H1 (cell line): ENCODE measurements around the gene SFT2D1. TPM values are rescaled to one million over a fixed set of nuclear protein-coding genes. Genes with fewer than 3 reads are reported as not detected.

Experiments used
- CTCF ChIA-PET: fragments of 300-600 bp; sonication (Branson Sonifier 250); formaldehyde crosslinking; loops from one replicate; lab custom pipeline; 2021; ENCODE audit not compliant: partially characterized antibody; lab: Charles Lee
- POLR2A ChIA-PET: fragments of 300-600 bp; sonication (Branson Sonifier 250); formaldehyde crosslinking; loops from one replicate; lab custom pipeline; 2021; ENCODE audit warnings: inconsistent platforms; ENCODE audit not compliant: partially characterized antibody; lab: Charles Lee
- DNase-seq, 2 experiments: peaks; one replicate each; pipeline versions ENCODE4 v3.0.0 to v3.0.0-alpha.2; 2010 to 2022; ENCODE audit warnings: low spot score in 2 of 2, low read depth in 1 of 2, mixed read lengths in 1 of 2
- FAIRE-seq: peaks from 2 replicates; lab custom pipeline; 2011; peaks lifted over from hg19 to GRCh38; lab: Jason Lieb, UNC
- H2AFZ ChIP-seq: 2 replicates; pipeline ENCODE4 v1.8.1; 2012; ENCODE audit warnings: low read length, inconsistent platforms
- H2AK5ac ChIP-seq: 2 replicates; pipeline ENCODE4 v1.6.1; 2013; ENCODE audit warnings: low read depth, low read length
- H2BK120ac ChIP-seq: replicated peaks from 2 replicates; pipeline ENCODE3; 2013; ENCODE audit warnings: low read depth, low read length, inconsistent platforms
- H2BK12ac ChIP-seq: 2 replicates; pipeline ENCODE4 v1.6.1; 2013; ENCODE audit warnings: low read depth, low read length
- H2BK15ac ChIP-seq: 2 replicates; pipeline ENCODE4 v1.6.1; 2013; ENCODE audit warnings: low read length
- H2BK20ac ChIP-seq: 2 replicates; pipeline ENCODE4 v1.6.1; 2013; ENCODE audit warnings: low read length
- H2BK5ac ChIP-seq: 2 replicates; pipeline ENCODE4 v1.6.1; 2013; ENCODE audit warnings: low read depth, low read length
- H3K14ac ChIP-seq: 2 replicates; pipeline ENCODE4 v1.6.1; 2013; ENCODE audit warnings: inconsistent platforms; ENCODE audit not compliant: insufficient read length
- H3K18ac ChIP-seq: 2 replicates; pipeline ENCODE4 v1.6.1; 2013; ENCODE audit warnings: low read length; ENCODE audit errors: extremely low read depth
- H3K23ac ChIP-seq: 2 replicates; pipeline ENCODE4 v1.6.1; 2013; ENCODE audit warnings: inconsistent platforms; ENCODE audit not compliant: insufficient read length
- H3K23me2 ChIP-seq: 2 replicates; pipeline ENCODE4 v1.6.1; 2013; ENCODE audit warnings: low read depth, low read length
- H3K27ac ChIP-seq: 2 replicates; pipeline ENCODE4 v1.6.1; 2011; ENCODE audit warnings: low read depth, low read length, inconsistent platforms
- H3K27me3 ChIP-seq, 4 experiments: replicated peaks in 1 of 4; 1 replicate in 1 of 4; 2 replicates in 3 of 4; pipeline versions ENCODE4 v1.6.1 to v1.8.1; 2011 to 2013; ENCODE audit warnings: low read length in 3 of 4, mild to moderate bottlenecking in 3 of 4, inconsistent platforms in 2 of 4, mixed read lengths in 2 of 4, moderate library complexity in 1 of 4; ENCODE audit not compliant: control insufficient read depth in 3 of 4, insufficient read depth in 3 of 4; ENCODE audit errors: extremely low read depth in 1 of 4
- H3K36me3 ChIP-seq, 4 experiments: 2 replicates each; pipeline versions ENCODE4 v1.6.1 to v1.8.1; 2011 to 2013; ENCODE audit warnings: mild to moderate bottlenecking in 4 of 4, low read length in 3 of 4, moderate library complexity in 2 of 4, control low read depth in 1 of 4, inconsistent platforms in 1 of 4; ENCODE audit not compliant: insufficient read depth in 4 of 4, control insufficient read depth in 2 of 4
- H3K4ac ChIP-seq: replicated peaks from 2 replicates; pipeline ENCODE3; 2013; ENCODE audit warnings: low read length, low read depth, mixed read lengths, inconsistent platforms; ENCODE audit not compliant: insufficient read length
- H3K4me1 ChIP-seq, 4 experiments: replicated peaks in 1 of 4; 1 replicate in 1 of 4; 2 replicates in 3 of 4; pipeline versions ENCODE4 v1.6.1 to v1.8.1; 2011 to 2013; ENCODE audit warnings: low read length in 3 of 4, inconsistent platforms in 2 of 4, mixed read lengths in 1 of 4; ENCODE audit not compliant: insufficient read depth in 4 of 4, control insufficient read depth in 3 of 4
- H3K4me2 ChIP-seq, 2 experiments: 2 replicates each; pipeline versions ENCODE4 v1.6.1 to v1.8.1; 2011 to 2013; ENCODE audit warnings: low read depth in 2 of 2, low read length in 2 of 2, control low read depth in 1 of 2, inconsistent platforms in 1 of 2, mild to moderate bottlenecking in 1 of 2; ENCODE audit not compliant: insufficient read depth in 1 of 2
- H3K4me3 ChIP-seq, 4 experiments: fragments of 200-600, 300-600 bp in 1 of 4; sonication (generic), shearing (Covaris generic), sonication (Bioruptor Twin) in 1 of 4; 2 replicates each; pipeline versions ENCODE4 v1.5.1 to v1.8.1; 2011 to 2016; ENCODE audit warnings: low read length in 4 of 4, low read depth in 3 of 4, control low read depth in 2 of 4, inconsistent platforms in 2 of 4, mild to moderate bottlenecking in 2 of 4, mixed read lengths in 1 of 4, moderate library complexity in 1 of 4; ENCODE audit not compliant: insufficient read depth in 2 of 4; ENCODE audit errors: extremely low read depth in 1 of 4
- H3K56ac ChIP-seq: replicated peaks from 2 replicates; pipeline ENCODE3; 2013; ENCODE audit warnings: low read depth, mild to moderate bottlenecking, mixed read lengths, low read length, inconsistent platforms; ENCODE audit not compliant: insufficient read length
- H3K79me1 ChIP-seq: 2 replicates; pipeline ENCODE4 v1.6.1; 2013; ENCODE audit warnings: low read depth, low read length, control low read depth
- H3K79me2 ChIP-seq, 2 experiments: 2 replicates each; pipeline versions ENCODE4 v1.6.1 to v1.8.1; 2012 to 2013; ENCODE audit warnings: low read length in 2 of 2, mild to moderate bottlenecking in 2 of 2, inconsistent platforms in 1 of 2; ENCODE audit not compliant: insufficient read depth in 2 of 2, control insufficient read depth in 1 of 2
- H3K9ac ChIP-seq, 4 experiments: replicated peaks in 1 of 4; 1 replicate in 1 of 4; 2 replicates in 3 of 4; pipeline versions ENCODE4 v1.6.1 to v1.8.1; 2011 to 2013; ENCODE audit warnings: low read depth in 3 of 4, low read length in 3 of 4, control low read depth in 2 of 4, mild to moderate bottlenecking in 2 of 4, moderate library complexity in 2 of 4, inconsistent platforms in 1 of 4; ENCODE audit errors: extremely low read depth in 1 of 4
- H3K9me3 ChIP-seq, 2 experiments: 2 replicates each; pipeline versions ENCODE4 v1.6.1 to v1.8.1; 2012 to 2013; ENCODE audit warnings: mild to moderate bottlenecking in 2 of 2, moderate library complexity in 2 of 2, control low read depth in 1 of 2, inconsistent platforms in 1 of 2, low read depth in 1 of 2, low read length in 1 of 2, mixed read lengths in 1 of 2; ENCODE audit not compliant: insufficient read depth in 2 of 2
- H4K20me1 ChIP-seq, 2 experiments: replicated peaks in 1 of 2; 2 replicates each; pipeline versions ENCODE3 to v1.8.1; 2011 to 2013; ENCODE audit warnings: inconsistent platforms in 2 of 2, low read length in 2 of 2, mild to moderate bottlenecking in 1 of 2; ENCODE audit not compliant: insufficient read depth in 2 of 2, control insufficient read depth in 1 of 2
- H4K5ac ChIP-seq: 2 replicates; pipeline ENCODE4 v1.6.1; 2013; ENCODE audit warnings: low read length, low read depth, mixed read lengths, inconsistent platforms; ENCODE audit not compliant: insufficient read length
- H4K8ac ChIP-seq: 2 replicates; pipeline ENCODE4 v1.8.0; 2013; ENCODE audit warnings: mild to moderate bottlenecking, moderate library complexity, low read length, inconsistent platforms; ENCODE audit not compliant: insufficient read depth; ENCODE audit errors: extremely low read depth
- H4K91ac ChIP-seq: replicated peaks from 2 replicates; pipeline ENCODE3; 2013; ENCODE audit warnings: low read length, mixed read lengths, inconsistent platforms; ENCODE audit not compliant: insufficient read length
- CHD1 ChIP-seq: IDR thresholded peaks from 2 replicates; pipeline ENCODE4 v1.6.1; 2012; ENCODE audit warnings: low read depth, low read length, improper control_type of control experiment
- KDM5A ChIP-seq: fragments of 200-600 bp; IDR thresholded peaks from 2 replicates; pipeline ENCODE4 v1.7.1; 2012; ENCODE audit warnings: mild to moderate bottlenecking, low read length, inconsistent platforms, mixed read lengths
- POLR2AphosphoS5 ChIP-seq: IDR thresholded peaks from 2 replicates; pipeline ENCODE4 v1.6.1; 2011; ENCODE audit warnings: low read depth, low read length
- SIRT6 ChIP-seq: IDR thresholded peaks from one replicate; pipeline ENCODE4 v1.7.1; 2012; ENCODE audit warnings: low read length, inconsistent platforms
- TAF1 ChIP-seq: IDR thresholded peaks from 2 replicates; pipeline ENCODE4 v1.6.1; 2011; ENCODE audit warnings: mild to moderate bottlenecking, low read depth, low read length
- WGBS, 2 experiments: shearing (Covaris generic) in 1 of 2; methylation state at CpG; one replicate each; pipeline versions ENCODE4 v1.1.6 to v1.1.7; 2013 to 2015; ENCODE audit warnings: low lambda C conversion rate in 2 of 2, mixed read lengths in 2 of 2, inconsistent platforms in 1 of 2, low coverage in 1 of 2, missing lambda C conversion rate in 1 of 2; ENCODE audit not compliant: insufficient replicate concordance in 2 of 2, insufficient coverage in 1 of 2, insufficient read length in 1 of 2; ENCODE audit errors: extremely low coverage in 1 of 2, missing lambda C conversion rate in 1 of 2; 5-methylcytosine and 5-hydroxymethylcytosine counted together
- polyA plus RNA-seq, 7 experiments: library from polyadenylated mRNA; depleted of rRNA in 3 of 7; stranded (reverse) in 5 of 7; unstranded in 2 of 7; fragments of >200 nt in 5 of 7; fragments of 200-250 nt in 2 of 7; gene quantifications; 1 replicate in 5 of 7; 2 replicates in 1 of 7; 4 replicates in 1 of 7; pipeline versions ENCODE4 v1.2.1 to v1.2.3, GENCODE V29; 2011 to 2013; ENCODE audit warnings: missing spikeins in 2 of 7, mixed read lengths in 2 of 7
- total RNA-seq: library from RNA; stranded (reverse); fragmentation: NEBNext Ultra II Directional; extraction: Animal tissue kit (Norgen Biotek cat#: 25700); gene quantifications from 2 replicates; pipeline ENCODE4 v1.2.1, GENCODE V29; 2021

The SFT2D1 gene
- total and polyA plus RNA-seq, 2 of the 8 experiments (the other 6 are each of a cell fraction or from before 2014, with no cell fraction given) = 52.3 to 76.1 TPM

DNA sequence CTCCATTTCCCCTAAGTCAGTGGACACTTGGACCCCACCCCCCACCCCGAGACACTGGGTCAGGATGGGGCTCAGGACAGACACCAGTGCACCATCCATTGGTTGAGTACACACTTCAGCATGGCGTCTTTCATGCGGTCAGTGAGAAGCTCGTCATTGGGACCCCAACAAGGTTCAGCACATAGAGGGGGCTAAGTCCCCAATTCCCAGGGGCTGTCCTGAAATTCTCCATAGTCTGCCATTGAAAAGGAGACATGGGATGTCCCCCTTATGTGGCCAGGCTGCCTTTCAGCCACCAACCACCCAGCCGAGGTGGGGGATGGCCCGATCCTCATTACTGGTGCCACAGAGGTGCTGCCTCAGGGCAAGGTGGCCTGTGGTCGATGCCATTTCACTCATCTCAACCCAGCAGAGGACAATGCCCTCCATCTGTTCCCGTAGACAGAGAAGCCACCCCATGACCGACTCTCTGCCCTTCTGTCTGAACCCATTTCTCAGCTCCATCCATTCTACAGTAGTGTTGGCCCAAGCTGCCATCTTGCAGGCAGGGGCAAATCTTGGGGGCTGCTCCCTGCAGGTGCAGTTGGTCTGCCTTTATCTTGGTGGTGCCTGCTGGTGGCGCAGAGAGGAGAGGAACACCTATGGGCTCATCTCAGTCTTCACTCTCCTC is 71.5 kb downstream of the SFT2D1 start:
- Histone ChIP-seq H4K91ac (no peak overlapping the region), H3K36me3 (no peaks in the 10 kb centered on the region), H2BK20ac (no peak overlapping the region), H4K20me1 (no peaks in the 10 kb centered on the region), H3K9ac (no peak overlapping the region), H3K4me3 (no peak overlapping the region), H2AFZ (no peak overlapping the region), H2BK5ac (no peak overlapping the region), H3K18ac (no peak overlapping the region), H2BK15ac (no peak overlapping the region), H2BK120ac (no peak overlapping the region), H3K4me2 (no peak overlapping the region), H3K14ac (no peak overlapping the region), H3K23me2 (no peaks in the 10 kb centered on the region), H3K9me3 (no peaks in the 10 kb centered on the region), H3K4me1 (peaks cover 0 to 6% (median 1%) of the 10 kb centered on the region in 4 experiments; a peak in 4 of 7 replicates), H3K79me2 (no peaks in the 10 kb centered on the region), H3K23ac (no peak overlapping the region), H3K79me1 (no peaks in the 10 kb centered on the region), H2AK5ac (no peak overlapping the region), H3K4ac (no peak overlapping the region), H3K27me3 (peaks cover 0 to 19% (median 18%) of the 10 kb centered on the region in 4 experiments; a peak in 6 of 7 replicates), H3K56ac (no peak overlapping the region), H3K27ac (no peak overlapping the region), H4K5ac (no peak overlapping the region), H4K8ac (no peak overlapping the region), H2BK12ac (no peak overlapping the region)
- POLR2A ChIA-PET = no interaction called here
- CTCF ChIA-PET = interaction anchor here (0.5 to 3.2 kb wide), 4 partner anchors 11 to 130 kb away, joined by 3 to 19 read pairs (median 4); no protein-coding TSS in a partner anchor
- no peak for DNase-seq
- WGBS, 2 experiments = 87% methylated on average over 10 of the region's 10 CpGs; no CpG with 5 or more reads in 1 of the 2 experiments
- TF ChIP-seq TAF1 (no peak), SIRT6 (no peak), KDM5A (no peak), POLR2AphosphoS5 (no peak), CHD1 (no peak)
- FAIRE-seq = no peak
